ENCODE measurements around the gene IL17RA.
A peak's percentile ranks its signal among the peaks of the same experiment; 100 is the strongest.

Gene IL17RA

GRCh38 chr22:17157714-17158113 is 72.9 kb downstream of the IL17RA start:
- no peak for DNase-seq (ENCODE audit: low read depth, low spot score)

GRCh38 chr22:17158176-17158567 is 73.4 kb downstream of the IL17RA start:
- DNase-seq (ENCODE audit: low read depth, low spot score), result no peak

- peak; percentile 78 for DNase-seq (ENCODE audit: low read depth, low spot score)
Measured at GRCh38 chr22:17158568-17159503, 74.0 kb downstream of the IL17RA start, which contains the start of gene HDHD5. Gene HDHD5, minus strand, starts transcription at chr22:17159277. Its CDS starts 26 bp downstream, at chr22:17159251.

- peak; percentile 26 for DNase-seq (ENCODE audit: low read depth, low spot score)
Measured at GRCh38 chr22:17159504-17159951, 74.7 kb downstream of the IL17RA start.

GRCh38 chr22:17161991-17162390 is 77.2 kb downstream of the IL17RA start:
- no peak for DNase-seq (ENCODE audit: low read depth, low spot score)

GRCh38 chr22:17162731-17163130 is 77.9 kb downstream of the IL17RA start:
- no peak for DNase-seq (ENCODE audit: low read depth, low spot score)

- DNase-seq (ENCODE audit: low read depth, low spot score), result no peak
Measured at GRCh38 chr22:17164392-17165024, 79.7 kb downstream of the IL17RA start.
